RCC 7860 (cell line): ENCODE measurements around the gene SCGB1D1.

ENCODE experiments used
- DNase-seq: peaks from one replicate; pipeline ENCODE4 v3.0.0-alpha.2; 2015; ENCODE audit warnings: low spot score
- FAIRE-seq: peaks from 2 replicates; lab custom pipeline; 2012; peaks lifted over from hg19 to GRCh38; lab: Jason Lieb, UNC

Gene SCGB1D1, protein sequence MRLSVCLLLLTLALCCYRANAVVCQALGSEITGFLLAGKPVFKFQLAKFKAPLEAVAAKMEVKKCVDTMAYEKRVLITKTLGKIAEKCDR

DNA sequence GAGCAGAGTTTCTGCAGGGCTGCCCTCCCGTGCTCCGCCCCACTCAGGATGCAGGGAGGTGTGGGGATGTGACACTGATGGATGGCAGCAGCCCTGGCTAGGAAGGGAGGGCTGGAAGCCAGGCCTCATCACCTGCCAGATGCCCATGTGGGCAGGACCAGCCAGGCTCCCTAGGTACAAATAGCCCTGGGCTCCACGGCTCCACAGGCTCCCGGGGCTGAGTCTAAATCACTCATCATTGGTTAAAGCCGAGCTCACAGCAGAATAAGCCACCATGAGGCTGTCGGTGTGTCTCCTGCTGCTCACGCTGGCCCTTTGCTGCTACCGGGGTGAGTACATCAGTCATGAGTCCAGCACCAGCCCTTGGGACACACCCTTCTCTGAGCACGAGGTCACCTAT is at the start of gene SCGB1D1:
Gene SCGB1D1 (plus strand): TSS at position 206 of the 400 bp plus-strand sequence. CDS start 69 bp downstream, at position 275.
- DNase-seq (no peak), FAIRE-seq (no peak)

DNA sequence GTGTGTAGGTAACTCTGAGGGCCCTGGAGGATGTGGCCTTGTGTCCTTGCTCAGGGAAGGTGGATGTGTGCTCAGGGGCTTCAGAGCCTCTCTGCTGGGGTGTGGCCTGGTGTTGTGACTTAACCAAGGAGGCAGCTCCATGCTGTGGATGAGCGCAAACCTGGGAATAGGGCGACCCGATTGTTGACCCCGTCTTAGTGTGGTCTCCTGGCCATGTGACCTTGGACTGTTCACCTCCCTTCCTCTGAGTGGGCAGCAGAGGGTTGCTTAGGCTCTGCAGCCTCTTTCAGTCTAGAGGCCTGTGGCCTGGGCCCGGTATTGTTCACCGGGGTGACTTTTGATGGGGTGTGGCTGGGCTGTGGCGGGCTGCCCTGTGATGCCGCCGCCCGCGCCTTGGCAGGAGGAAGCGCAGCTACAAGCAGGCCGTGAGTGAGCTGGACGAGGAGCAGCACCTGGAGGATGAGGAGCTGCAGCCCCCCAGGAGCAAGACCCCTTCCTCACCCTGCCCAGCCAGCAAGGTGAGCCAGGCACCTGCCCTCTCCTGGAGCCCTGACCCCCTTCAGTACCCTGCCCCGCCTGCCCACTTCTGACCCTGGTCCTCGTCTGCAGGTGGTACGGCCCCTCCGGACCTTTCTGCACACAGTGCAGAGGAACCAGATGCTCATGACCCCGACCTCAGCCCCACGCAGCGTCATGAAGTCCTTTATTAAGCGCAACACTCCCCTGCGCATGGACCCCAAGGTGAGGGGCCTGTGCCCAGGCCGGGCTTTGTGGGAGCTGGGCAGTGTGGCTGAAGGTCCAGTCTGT is 49.5 kb upstream of the SCGB1D1 start:
- DNase-seq, result no peak
- FAIRE-seq, result no peak

DNA sequence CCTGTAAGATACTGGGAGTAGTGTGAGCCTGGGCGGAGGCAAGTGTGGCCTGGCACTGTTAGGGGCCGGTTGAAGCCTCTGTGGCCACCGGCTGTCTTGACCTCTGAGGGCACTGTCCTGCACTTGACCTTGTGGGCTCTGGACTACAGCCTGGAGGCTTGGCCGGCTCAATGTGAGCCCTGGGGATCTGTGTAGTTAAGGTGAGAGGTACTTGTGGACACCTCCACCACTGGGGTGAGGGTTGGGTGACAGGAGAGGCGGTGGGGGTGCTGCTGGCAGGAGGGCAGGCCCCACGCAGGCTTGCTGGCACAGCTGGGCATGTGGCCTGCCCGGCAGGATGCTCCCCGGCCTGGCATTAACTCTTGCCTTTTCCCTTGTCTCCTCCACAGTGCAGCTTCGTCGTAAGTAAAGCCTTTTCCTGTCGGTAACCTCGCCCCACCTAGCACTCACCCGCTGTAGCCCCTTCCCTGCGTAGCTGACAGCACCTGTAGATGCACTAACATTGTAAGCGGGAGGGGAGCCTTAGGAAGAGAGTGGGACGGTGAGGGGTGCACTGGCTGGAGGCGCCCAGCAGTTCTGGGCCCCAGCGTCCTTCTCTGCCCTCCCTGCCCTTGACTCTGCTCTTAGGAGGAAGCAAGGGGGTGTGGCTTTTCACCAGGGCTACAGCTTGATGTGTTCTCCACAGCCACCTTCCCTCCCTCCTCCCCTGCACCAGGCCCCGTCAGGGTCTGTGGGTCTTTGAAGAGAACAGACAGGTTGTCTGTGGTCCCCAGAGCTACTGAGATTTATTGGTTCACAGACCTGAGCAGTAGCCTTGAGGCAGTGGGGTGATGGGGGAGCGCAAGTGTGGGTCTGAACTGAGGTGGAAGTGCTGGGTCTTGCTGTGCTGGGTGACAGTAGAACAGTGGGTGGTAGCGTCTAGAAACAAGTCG is 48.6 kb upstream of the SCGB1D1 start:
- DNase-seq (no peak), FAIRE-seq (no peak)

DNA sequence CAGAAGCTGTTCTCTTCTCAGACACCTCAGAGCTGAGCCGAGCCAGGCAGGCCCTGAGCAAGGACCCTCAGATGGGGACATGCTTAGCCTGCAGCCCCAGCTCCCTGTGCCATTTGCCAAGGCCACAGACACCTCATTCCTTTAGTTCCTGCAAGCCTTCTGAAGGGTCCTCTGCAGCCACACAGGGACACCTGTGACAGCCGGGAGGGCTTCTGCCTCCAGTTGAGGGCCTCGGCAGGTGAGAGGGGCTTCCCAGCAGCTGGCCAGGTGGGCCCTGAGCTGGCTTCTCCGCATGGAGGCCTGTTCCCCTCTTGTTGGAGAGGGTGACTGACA is 48.0 kb upstream of the SCGB1D1 start:
- FAIRE-seq (no peak), DNase-seq (no peak)

DNA sequence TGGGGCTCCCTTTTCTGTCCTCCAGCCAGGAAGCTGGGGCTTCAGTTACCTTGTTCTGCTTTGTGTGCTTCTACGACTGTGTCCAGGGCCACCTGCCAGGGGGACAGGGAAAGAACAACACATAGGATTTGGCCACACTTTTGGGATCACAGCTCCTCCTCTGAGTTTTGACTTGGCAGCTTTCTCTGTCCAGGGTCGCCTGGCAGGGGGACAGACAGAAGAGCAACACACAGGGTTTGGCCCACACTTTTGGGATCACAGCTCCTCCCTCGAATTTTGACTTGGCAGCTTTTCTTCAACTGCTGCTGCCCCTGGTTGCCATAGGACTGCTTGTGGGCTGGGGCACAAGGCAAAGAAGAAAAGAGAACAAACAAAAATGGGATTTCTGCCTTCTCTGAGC is 47.1 kb upstream of the SCGB1D1 start:
- FAIRE-seq, result no peak

DNA sequence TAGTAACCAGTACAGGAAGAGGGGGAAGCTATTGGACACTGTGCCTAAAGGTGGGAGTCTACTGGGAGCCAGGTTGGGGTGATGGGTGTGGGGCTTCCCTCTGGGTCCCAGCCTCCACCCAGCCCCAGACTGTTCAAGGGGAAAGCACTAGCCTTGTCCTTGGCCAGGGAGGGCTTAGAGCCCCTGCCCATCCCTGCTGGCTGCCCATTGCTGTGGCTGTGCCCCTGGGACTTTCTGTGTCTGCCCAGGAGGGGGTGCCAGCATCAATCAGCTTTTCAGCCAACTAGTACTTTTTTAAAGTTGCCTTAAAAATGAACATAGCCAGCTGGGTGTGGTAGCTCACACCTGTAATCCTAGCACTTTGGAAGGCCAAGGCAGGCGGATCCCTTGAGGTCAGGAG is 46.3 kb upstream of the SCGB1D1 start:
- FAIRE-seq (no peak), DNase-seq (no peak)

More for the DNA sequence above, 47.1 kb upstream of the SCGB1D1 start:
- DNase-seq, result no peak

DNA sequence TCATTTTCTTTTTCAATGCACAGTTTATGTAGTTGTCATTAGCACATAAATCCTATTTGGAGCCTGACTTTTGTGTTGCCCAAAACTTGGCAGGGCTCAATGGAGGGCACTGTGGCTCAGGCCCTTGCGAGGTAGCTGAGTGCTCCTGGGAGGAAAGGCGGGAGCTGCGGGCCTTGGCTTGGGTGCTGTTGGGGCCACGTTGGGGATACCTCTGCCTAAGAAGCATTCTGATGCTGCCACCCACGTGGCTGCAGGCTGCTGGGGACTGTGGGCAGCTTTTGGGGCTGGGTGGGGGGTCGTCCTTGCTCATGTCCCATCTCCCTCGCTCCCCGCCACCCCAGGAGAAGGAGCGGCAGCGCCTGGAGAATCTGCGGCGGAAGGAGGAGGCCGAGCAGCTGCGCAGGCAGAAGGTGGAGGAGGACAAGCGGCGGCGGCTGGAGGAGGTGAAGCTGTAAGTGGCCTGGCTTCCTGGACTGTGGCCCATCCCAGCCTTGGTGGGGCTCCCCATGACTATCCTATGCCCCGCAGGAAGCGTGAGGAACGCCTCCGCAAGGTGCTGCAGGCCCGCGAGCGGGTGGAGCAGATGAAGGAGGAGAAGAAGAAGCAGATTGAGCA is 45.3 kb upstream of the SCGB1D1 start:
- DNase-seq (no peak), FAIRE-seq (no peak)

DNA sequence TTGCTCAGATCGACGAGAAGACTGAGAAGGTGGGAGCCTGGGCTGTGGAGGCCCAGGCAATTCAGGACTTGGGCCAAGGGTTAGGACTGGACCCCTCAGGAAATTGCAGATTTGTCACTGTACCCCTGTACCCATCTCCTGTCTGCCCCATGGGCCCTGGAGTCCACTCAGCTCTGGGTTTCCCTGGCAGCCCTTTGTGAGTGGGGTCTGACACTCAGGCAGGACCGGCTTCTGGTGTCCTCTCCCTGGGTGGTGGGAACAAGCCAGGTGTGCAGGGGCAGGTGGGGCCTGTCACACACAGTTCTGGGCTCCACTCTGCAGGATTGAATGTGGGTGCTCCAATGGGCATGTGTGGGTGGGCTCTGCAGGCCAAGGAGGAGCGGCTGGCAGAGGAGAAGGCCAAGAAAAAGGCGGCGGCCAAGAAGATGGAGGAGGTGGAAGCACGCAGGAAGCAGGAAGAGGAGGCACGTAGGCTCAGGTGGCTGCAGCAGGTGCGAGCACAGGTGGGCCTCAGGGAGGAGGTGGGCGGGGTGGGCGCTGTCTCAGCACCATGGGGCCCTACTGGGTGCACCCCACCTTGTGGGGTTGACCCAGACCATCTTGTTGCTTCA is 44.6 kb upstream of the SCGB1D1 start:
- DNase-seq (no peak), FAIRE-seq (no peak)

DNA sequence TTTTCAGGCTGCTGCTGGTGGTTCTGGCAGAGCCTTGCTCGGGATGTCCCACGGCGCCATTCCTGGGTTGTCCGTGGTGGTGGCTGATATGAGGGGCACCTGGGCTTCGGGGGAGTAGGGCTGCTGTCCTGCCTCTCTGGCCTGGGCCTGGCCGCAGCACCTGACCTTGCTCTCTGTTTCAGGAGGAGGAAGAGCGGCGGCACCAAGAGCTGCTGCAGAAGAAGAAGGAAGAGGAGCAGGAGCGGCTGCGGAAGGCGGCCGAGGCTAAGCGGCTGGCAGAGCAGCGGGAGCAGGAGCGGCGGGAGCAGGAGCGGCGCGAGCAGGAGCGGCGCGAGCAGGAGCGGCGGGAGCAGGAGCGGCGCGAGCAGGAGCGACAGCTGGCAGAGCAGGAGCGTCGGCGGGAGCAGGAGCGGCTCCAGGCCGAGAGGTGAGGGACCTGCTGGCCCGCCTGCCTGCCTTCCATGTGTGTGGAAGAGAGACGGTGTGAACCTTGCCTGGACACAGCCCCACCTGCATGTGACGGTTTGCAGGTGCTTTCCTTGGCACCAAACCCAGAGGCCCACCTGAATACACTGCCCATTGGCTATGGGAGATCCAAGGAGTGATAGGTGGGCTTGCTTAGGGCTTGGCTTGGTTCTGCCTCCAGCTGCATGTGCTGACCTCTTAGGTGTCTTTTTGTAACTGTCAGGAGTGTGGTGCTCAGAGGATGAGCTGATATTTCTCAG is 43.4 kb upstream of the SCGB1D1 start:
- FAIRE-seq, result no peak
- DNase-seq, result no peak

DNA sequence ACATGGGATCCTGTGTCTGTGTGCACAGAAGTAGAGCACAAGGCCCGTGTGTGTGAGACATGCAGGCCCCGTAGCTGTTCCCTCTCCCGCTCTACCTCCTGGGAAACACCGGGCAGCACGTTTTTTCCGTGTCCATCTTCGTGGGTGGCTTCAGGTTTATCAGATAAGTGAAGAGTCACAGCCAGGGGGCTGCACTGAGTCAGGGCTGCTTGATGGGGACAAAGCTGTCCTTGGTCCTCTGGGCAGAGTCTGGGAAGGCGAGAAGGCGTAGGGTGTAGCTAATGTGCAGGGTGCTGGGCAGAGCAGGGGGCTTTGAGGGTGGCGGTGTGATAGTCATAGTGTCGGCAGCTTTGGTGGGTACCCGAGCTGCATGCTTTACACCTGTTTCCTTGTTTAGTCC is 42.5 kb upstream of the SCGB1D1 start:
- DNase-seq (no peak), FAIRE-seq (no peak)

DNA sequence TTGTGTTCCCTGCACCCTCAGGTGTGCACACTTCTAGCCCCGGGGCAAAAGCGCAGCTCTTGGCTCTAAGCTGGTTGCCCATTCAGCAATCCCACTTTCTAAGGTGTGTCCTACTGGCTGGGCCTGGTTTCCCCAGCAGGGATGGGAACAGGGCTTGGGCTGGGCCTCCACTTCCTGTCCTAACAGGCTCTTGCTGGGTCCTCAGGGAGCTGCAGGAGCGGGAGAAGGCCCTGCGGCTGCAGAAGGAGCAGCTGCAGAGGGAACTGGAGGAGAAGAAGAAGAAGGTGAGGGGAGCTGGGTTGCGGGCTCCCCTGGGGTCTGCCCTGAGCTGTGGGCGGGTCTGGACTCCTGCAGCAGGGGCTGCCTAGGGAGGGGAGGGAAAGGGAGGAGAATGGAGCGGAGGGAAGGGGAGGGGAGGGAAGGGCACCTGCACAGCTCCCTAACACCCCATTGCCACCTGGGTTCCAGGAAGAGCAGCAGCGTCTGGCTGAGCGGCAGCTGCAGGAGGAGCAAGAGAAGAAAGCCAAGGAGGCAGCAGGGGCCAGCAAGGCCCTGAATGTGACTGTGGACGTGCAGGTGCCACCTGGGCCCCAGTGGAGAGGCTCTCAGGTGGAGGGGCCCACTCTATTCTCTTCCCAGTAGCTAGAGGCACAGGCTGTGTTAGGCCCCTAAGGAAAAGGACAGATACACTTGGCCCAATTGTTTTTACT is 41.6 kb upstream of the SCGB1D1 start:
- DNase-seq, result no peak
- no peak for FAIRE-seq

DNA sequence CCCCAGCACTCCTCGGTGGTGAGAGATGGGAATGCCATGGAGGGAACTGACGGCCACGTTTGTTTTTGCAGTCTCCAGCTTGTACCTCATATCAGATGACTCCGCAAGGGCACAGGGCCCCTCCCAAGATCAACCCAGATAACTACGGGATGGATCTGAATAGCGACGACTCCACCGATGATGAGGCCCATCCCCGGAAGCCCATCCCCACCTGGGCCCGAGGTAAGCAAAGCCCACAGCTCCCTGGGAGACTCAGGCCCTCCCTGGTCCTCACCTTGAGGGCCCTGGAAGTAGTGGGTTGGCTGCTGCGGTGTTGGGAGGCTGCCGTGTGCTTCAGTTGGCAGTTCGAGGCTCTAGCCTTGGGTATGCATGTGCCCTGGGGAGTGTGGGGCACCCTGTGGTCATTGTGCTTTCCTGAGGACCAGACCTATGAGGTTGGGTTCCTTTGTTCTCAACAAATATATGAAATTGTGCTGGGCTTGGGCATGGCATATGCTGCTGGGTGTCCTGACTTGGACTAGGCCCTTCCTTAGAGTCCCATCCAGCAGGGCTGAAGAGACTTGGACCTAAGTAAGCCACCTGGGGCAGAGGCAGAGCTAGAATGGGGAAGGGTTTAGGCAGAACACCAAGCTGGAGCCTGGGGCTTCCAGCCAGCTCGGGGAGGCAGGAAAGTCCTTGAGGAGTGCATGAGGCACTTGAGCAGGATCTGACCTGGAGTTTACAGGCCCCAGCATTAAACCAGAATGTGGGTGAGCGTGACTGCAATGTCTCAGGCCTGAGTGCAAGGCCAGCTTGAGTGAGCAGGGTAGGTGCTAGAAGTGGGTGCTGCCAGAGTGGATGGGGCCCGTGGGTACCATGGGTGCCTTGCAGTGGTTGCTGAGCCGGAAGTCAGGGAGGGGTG is 39.8 kb upstream of the SCGB1D1 start:
- no peak for FAIRE-seq
- DNase-seq, result no peak

DNA sequence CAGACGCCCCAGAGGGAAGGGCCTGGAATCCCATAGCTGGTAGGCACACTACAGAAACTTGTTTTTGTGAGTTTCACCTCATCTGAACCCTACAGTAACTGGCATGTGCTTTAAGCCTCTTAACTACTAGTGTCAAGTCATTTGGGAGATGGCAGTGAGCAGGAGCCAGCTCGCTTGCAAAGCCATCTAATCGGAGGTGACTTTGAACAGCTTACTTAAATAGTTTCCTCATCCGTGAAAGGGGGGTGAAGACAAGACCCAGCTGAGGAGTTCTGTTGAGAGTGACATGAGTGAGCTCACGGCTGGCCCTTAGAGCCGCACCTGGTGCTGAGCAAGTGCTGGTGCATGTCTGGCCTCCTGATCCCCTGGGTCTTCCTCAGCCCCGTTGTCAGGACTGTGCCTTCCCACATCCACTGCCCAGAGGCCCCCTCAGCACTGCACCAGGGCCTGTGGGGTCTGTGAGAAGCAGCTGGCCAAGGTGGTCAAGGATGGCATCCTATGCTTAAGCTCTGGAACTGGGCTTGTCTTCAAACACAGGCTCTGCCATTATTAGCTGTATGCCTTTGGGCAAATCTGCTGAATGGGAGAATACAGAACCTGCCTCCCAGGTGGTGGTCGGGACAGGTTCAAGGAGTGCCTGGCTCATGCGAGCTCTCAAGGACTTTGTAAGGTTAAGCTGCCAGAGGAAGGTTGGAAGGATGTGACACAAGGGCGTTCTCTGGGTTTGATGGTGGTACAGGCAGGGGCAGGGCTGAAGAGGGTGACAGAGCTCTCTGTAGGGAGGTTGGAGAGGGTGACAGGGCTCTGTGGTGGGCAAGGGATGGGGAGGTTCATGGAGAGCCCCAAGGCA is 38.9 kb upstream of the SCGB1D1 start:
- no peak for DNase-seq
- FAIRE-seq, result no peak

DNA sequence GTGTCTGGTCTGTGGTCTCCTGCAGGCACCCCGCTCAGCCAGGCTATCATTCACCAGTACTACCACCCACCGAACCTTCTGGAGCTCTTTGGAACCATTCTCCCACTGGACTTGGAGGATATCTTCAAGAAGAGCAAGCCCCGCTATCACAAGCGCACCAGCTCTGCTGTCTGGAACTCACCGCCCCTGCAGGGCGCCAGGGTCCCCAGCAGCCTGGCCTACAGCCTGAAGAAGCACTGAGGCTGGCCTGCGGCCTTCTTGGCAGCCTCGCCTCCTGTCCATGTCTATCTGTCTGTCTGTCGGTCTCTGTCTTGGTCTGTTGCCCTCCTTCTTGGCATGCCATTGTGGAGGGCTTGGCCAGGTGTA is 38.3 kb upstream of the SCGB1D1 start:
- FAIRE-seq (no peak), DNase-seq (no peak)

DNA sequence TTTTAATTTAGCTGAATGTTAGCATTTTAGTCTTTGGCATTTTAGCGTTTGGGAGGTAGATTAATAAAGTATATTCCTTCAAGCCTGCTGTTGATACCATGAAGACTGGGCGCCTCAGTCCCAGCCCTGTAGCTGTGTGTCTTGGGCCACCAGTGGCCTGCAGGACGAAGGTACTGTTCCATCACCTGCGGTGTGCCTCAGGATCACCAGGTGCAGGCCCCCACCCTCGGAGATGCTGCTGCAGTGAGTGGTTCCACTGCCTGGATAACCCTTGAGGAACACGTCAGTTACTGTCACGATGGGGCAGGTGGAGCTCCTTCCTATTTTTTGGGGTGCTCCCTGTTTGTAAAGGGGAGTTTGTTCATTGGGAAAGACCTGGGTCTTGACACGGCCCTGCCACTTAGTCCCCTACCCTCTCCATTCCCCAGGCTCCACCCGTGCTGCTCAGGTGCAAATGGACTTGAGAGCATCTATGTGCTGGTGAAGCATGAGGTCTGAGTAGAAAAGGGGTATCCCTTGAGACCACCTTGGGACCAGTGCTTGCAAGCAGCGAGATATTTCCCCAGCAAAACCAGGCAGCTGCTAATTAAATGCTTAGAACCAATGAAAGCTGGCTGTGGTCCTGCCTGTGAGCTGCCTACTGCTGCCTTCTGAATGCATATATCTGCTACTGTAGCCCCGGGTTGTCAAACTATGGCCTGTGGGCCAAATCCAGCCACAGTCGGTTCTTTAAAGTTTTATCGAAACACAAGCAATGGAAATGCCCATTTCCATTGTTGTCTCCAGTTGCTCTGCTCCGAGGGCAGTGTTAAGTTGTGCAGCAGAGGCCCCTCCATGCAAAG is 37.5 kb upstream of the SCGB1D1 start:
- DNase-seq (no peak), FAIRE-seq (no peak)

DNA sequence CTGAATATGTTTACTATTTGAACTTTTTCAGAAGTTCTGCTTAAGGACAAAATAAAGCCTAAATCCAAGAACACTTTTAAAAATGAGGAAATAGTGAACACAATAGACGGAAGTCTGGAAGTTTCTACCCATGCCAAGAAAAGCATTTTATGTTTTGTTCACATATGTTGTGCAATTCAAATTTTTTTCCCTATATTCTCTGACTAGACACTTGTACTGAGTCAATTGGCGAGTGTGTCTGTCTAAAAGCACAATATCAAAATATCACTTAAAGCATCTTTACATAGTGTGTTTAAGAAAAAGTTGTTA is 37.0 kb upstream of the SCGB1D1 start:
- FAIRE-seq (no peak), DNase-seq (no peak)

DNA sequence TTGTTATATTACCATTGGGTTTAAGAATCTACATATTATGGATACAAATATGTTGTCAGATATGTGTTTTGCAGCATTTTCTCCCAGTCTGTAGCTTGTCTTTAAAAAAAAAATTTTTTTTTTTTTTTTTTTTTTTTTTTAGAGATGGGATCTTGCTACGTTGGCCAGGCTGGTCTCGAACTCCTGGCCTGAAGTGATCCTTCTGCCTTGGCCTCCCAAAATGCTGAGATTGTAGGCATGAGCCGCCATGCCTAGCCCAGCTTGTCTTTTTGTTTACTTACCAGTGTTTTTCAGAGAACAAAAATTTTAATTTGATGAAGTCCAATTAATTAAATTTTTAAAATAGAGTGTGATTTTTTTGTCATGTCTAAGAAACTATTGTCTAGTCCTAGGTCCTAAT is 36.4 kb upstream of the SCGB1D1 start:
- DNase-seq (no peak), FAIRE-seq (no peak)
